ENCODE data around the gene BCAN. TPM values are rescaled to one million over a fixed set of nuclear protein-coding genes. Genes with fewer than 3 reads are reported as not detected.
A peak's percentile ranks its signal among the peaks of the same experiment; 100 is the strongest.
"Not testable (repeated sequence)": the region's sequence is repeated elsewhere in the genome, so short reads cannot be mapped to it uniquely, and the experiment has no call there.

Gene BCAN
- total RNA-seq, 1 experiment from 2014 or later: 43.7 TPM

DNA sequence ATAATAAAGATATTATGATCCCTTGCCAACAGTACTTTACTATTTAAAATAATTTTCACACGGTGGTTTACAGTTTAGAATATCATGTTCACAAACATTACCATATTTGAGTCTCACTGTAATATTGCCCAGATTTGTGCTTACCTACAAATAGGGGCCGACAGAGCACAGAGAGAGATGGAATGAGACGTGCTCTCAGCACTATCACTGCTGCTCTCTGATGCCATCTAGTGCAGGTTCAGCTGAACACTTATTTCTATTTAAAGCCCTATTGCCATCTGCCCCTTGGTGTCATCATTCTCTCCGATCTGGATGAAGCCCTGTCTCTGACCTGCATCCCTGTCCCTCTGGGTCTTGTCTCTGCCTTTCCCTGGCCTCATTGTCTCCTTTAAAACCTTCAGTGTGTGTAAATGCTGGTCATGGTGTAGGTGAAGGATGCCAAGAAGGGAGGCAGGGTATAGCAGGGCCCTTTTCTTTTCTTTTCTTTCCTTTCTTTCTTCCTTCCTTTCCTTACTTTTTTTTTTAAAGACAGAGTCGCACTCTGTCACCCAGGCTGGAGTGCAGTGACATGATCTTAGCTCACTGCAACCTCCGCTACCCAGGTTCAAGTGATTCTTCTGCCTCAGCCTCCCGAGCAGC is 33.8 kb upstream of the BCAN start:
- in situ Hi-C loops (cut with HindIII; ENCODE audit: low pct_unique_long_range_greater_than_20kb, low sequenced_read_pairs): no loop called here

DNA sequence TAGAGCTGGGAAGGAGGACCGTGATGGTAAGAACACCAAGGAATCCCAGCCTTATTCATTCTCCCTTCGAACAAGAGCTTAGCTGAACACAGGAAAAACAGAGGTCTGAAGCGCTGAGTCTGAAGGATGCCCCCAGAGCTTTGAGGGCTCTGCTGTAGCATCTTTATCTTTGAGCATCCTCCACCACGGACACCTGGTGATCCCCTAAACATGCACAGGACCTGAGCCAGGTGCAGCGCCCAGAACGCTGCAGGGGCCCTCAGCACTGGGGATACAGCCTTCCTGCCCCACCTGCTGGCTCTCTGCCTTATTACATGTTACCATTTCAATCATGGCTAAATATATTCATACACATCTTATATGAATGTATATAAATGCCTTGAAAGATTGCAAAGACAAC is 32.9 kb upstream of the BCAN start:
- in situ Hi-C loops (cut with HindIII; ENCODE audit: low pct_unique_long_range_greater_than_20kb, low sequenced_read_pairs): no loop called here
- DNase-seq (ENCODE audit: low read depth, low spot score): peak; percentile 53

More for the DNA sequence above, 33.8 kb upstream of the BCAN start:
- peak; percentile 85 for DNase-seq (ENCODE audit: low read depth, low spot score)

DNA sequence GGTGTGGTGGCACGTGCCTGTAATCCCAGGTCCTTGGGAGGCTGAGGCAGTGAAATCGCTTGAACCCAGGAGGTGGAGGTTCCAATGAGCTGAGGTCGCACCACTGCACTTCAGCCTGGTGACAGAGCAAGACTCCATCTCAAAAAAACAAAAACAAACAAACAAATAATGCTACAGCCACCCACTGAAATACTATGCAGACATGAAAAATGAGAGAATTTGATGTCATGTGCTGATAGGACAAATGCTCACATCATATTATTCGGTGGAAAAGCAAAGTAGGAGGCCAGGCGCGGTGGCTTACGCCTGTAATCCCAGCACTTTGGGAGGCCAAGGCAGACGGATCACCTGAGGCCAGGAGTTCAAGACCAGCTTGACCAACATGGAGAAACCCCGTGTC is 31.8 kb upstream of the BCAN start:
- DNase-seq (ENCODE audit: low read depth, low spot score); in situ Hi-C loops (cut with HindIII; ENCODE audit: low pct_unique_long_range_greater_than_20kb, low sequenced_read_pairs): not testable (repeated sequence)

DNA sequence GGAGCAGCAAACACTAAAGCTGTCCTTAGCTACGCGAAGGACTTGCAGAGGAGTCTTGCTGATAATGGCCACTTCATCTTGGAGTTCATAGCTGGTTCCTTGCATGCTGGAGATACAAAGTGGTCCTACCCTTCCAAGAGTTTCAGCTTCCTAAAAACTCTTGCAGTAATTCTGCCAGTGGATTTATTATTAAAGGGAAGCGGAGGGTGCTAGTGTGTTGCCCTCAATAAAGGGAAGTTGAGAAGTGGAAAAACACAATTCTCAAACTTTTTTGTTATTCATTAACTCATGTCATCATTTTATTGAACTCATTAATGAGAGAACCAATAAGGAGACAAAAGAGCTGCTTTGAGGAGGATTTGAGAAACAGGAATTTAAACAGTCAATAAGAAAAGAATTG is 29.3 kb upstream of the BCAN start:
- in situ Hi-C loops (cut with HindIII; ENCODE audit: low pct_unique_long_range_greater_than_20kb, low sequenced_read_pairs): no loop called here
- DNase-seq (ENCODE audit: low read depth, low spot score): no peak

DNA sequence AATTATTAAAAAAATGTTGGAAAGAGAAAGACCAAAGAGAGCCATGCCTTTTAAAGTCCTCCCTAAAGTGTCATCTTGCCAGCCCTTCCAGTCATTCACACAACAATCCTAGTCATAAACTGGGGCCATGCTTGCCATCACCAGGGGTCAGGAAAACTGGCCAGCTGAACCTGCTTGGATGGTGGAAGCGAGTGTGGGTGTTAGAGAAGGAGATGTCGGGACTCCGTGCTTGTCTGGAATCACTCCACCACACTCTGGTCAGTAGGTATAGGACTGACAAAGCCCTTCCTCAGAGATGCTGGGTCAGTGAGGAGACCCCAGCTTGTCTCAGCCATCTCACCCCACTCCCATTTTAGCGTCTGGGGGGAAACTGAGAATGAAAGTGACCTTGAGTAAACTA is 26.0 kb upstream of the BCAN start:
- in situ Hi-C loops (cut with HindIII; ENCODE audit: low pct_unique_long_range_greater_than_20kb, low sequenced_read_pairs): no loop called here

DNA sequence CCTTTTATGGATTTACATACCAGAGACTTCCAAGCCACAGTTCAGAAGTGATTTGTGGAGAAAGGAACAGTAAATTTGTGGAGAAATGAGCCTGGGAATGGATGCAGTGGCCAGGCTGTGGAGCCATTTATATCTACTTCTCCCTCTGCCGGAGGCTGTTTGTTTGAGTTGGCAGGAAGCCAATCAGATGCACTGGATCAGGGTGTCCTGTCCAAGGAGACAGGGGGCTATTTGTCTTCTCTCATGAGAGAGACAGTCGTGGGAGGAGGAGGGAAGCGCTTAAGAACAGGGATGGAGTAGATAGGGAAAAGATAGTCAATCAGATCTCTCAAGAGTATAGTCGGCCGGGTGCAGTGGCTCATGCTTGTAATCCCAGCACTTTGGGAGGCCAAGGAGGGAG is 25.5 kb upstream of the BCAN start:
- in situ Hi-C loops (cut with HindIII; ENCODE audit: low pct_unique_long_range_greater_than_20kb, low sequenced_read_pairs): no loop called here
- peak; percentile 97 for DNase-seq (ENCODE audit: low read depth, low spot score)

More for the DNA sequence above, 26.0 kb upstream of the BCAN start:
- no peak for DNase-seq (ENCODE audit: low read depth, low spot score)

DNA sequence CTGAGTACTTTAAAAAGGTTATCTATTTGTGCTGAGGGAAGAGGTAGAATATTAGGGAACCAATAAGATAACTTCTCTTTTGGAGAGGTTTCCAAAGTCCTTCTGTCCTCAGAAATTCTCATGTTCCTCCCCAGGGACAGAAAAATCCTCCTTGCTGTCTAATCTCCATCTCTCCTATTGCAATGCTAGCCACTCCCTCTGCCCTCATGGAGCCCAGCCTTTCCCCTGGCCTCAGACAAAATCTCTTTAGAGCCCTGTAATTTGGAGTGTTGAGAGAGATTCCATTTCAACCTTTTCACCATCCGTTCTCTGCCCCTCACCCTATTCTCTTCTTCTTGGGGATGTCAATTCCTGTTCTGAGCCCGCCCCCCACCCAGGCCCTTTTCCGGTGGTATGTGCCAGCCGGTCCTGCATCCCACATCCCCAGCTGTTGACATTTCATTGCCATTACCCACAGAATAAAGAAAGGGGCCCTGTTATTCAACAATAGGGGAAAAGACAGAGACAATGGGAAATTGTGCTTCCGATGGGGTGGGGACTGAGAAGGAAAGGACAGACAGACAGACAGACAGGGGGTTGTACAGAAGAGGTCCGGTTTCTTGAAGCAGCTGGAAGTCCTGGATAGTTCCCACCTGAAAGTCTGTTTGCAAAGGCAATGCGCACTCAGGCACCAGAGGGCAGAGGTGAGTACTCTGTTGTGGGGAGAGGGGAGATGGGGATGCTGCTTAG is 22.9 kb upstream of the BCAN start, which contains the start of gene HAPLN2:
HAPLN2 (plus strand) TSS at position 563 of the 729 bp plus-strand sequence. CDS start 4,076 bp downstream, outside the sequence.
- in situ Hi-C loops (cut with HindIII; ENCODE audit: low pct_unique_long_range_greater_than_20kb, low sequenced_read_pairs): no loop called here
- DNase-seq (ENCODE audit: low read depth, low spot score): peak; percentile 51

DNA sequence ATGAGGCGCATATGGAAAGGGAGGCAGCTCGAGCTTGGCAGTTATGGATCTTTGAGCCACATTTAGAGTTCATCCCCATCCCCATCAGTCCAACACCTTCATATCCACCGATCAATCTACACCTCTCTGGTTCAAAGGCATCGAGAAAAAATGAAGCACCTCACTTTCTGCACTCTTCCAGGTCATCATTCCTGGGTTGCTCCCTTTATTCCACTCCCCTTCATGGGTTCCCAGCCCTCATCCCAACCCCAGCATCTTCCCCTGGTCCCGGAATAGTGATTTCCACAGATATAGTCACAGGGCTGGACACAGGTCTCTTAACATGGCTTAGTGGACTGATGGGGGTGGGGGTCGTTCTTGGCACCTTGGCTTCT is 22.3 kb upstream of the BCAN start:
- in situ Hi-C loops (cut with HindIII; ENCODE audit: low pct_unique_long_range_greater_than_20kb, low sequenced_read_pairs): no loop called here
- no peak for DNase-seq (ENCODE audit: low read depth, low spot score)

DNA sequence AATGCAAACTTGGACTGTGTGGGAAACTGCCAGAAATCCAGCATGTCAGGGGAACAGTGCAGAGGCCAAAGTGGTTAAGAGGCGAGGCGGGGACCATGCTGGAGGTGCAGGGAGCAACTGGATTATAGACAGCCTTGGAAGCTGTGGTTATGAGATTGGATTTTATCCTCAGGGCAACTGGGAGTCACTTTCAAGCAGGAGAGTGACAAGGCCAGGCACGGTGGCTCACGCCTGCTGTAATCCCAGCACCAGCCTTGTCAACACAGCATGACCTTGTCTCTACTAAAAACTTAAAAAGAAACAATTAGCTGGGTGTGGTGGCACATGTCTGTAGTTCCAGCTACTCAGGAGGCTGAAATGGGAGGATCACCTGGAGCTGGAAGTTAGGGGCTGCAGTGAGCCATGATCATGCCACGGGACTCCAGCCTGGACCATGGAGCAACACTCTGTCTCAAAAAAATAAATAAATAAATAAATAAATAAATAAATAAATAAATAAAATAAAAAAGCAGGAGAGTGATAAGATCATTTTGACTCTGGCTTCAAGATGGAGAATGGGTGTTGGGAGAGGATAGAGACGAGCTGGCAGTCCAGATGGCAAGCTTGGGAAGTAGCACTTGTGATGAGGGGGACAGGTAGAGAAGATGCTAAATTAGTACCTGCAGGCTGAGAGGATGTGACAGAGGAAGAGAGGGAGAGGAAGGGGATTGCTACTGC is 19.2 kb upstream of the BCAN start:
- in situ Hi-C loops (cut with HindIII; ENCODE audit: low pct_unique_long_range_greater_than_20kb, low sequenced_read_pairs): no loop called here
- no peak for DNase-seq (ENCODE audit: low read depth, low spot score)

DNA sequence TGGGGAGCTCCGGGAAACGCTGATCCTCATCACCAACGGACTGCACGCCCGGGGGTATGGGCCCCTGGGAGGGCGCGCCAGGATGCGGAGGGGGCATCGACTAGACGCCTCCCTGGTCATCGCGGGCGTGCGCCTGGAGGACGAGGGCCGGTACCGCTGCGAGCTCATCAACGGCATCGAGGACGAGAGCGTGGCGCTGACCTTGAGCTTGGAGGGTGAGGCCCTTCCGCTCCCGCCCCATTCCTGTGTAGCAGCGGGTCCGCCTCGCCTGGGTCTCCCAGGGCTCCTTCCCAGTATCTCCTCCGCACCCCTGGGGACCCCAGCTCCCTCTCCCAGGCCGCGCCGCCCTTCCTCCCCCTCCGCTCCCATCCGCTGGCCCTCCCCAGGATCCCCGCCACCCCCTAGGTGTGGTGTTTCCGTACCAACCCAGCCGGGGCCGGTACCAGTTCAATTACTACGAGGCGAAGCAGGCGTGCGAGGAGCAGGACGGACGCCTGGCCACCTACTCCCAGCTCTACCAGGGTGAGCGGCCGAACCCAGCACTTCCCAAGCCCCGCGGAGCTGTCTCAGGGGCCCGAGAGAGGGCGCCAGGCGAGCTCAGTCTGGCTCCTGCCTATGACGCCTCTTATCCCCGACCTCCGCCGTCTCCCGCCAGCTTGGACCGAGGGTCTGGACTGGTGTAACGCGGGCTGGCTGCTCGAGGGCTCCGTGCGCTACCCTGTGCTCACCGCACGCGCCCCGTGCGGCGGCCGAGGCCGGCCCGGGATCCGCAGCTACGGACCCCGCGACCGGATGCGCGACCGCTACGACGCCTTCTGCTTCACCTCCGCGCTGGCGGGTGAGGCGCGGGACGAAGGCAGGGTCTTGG is 17.7 kb upstream of the BCAN start:
- peak; percentile 70 for DNase-seq (ENCODE audit: low read depth, low spot score)
- in situ Hi-C loops (cut with HindIII; ENCODE audit: low pct_unique_long_range_greater_than_20kb, low sequenced_read_pairs): no loop called here

DNA sequence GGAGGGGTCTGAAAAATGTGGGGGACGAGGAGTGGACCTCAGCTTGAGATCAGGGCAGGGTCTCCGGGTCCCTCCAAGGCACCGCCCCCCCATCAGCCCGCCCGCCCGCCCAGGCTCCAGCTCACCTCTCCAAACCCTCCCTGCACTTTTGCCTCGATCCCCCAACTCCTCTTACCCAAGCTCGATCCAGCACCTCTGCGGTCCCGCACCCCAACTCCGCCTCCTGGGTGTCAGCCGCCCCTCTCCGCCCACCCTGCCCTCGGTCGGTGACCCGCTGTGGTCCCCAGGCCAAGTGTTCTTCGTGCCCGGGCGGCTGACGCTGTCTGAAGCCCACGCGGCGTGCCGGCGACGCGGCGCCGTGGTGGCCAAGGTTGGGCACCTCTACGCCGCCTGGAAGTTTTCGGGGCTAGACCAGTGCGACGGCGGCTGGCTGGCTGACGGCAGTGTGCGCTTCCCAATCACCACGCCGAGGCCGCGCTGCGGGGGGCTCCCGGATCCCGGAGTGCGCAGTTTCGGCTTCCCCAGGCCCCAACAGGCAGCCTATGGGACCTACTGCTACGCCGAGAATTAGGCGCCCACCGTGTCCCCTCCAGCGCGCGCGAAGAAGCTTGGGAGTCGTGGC is 17.0 kb upstream of the BCAN start:
- in situ Hi-C loops (cut with HindIII; ENCODE audit: low pct_unique_long_range_greater_than_20kb, low sequenced_read_pairs): no loop called here
- DNase-seq (ENCODE audit: low read depth, low spot score): no peak

DNA sequence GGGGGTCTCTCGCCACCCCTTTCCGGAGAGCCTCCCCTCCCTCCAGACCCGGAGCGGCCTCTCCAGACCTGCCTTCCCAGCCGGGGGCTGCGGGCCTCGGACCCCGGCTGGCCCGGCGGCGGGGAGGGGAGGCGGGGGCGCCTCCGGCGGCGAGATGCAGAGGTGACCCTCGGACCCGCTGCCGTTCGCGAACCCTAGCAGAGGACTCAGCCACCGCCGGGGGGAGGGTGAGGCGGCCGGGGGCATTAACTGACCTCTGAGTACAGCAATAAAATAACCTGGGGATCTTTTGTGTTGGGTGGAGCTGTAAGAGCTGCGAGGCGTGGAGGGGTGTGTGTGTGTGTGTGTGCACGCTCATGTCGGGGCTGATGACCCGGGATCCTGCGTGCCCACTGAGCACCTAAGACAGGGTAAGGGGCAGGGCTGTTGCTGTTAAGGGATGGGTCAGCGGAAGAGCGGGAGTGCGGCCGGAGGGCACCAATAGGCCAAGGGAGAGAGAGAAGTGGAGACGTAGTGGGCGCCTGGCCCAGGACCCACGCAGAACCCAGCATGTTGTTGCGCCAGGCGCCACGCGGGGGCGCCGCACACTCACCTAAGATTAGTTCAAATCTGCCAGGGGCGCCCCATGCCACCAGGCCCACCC is 16.4 kb upstream of the BCAN start:
- in situ Hi-C loops (cut with HindIII; ENCODE audit: low pct_unique_long_range_greater_than_20kb, low sequenced_read_pairs): no loop called here
- peak; percentile 58 for DNase-seq (ENCODE audit: low read depth, low spot score)

DNA sequence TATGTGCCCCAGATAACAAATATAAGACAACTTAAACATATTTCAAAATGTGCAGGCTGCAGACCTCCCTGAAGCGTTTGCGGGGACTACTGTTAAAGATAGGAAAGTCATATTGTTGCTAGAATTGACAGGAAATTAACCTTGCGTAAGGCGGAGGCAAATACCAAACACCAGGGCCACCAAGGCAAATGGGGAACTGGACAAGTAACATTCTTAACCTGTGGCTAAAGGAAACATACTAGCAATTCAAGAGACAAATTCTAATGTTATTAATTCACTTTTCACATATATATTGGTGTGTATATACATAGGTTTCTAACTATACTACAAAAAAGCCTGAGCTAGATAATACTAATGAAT is 15.9 kb upstream of the BCAN start:
- no peak for DNase-seq (ENCODE audit: low read depth, low spot score)
- in situ Hi-C loops (cut with HindIII; ENCODE audit: low pct_unique_long_range_greater_than_20kb, low sequenced_read_pairs): no loop called here

DNA sequence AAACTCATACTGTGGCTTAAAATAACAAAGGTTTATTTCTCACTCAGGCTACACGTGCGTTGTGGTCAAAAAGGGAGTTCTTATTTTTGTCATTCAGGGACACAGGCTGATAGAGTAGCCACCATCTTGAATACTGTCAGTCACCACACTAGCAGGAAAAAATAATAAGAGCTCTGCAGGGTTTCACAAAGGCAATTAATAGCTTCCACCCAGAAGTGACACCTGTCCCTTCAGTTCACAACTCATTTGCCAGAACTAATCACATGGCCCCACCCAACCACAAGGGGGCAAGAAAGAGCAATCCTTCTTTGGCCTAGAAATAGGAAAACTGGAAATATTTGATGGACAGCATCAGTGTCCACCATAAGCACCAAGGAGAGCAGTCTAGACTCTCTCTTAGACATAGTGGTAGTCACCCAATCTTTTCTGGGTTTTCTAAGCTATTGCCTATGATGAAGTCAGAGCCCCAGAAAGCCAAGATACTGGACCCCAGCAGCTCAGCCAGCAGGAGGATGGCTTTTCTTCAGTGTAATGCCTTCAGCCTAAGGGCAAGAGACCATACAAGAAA is 14.5 kb upstream of the BCAN start:
- in situ Hi-C loops (cut with HindIII; ENCODE audit: low pct_unique_long_range_greater_than_20kb, low sequenced_read_pairs): no loop called here
- DNase-seq (ENCODE audit: low read depth, low spot score): peak; percentile 81

DNA sequence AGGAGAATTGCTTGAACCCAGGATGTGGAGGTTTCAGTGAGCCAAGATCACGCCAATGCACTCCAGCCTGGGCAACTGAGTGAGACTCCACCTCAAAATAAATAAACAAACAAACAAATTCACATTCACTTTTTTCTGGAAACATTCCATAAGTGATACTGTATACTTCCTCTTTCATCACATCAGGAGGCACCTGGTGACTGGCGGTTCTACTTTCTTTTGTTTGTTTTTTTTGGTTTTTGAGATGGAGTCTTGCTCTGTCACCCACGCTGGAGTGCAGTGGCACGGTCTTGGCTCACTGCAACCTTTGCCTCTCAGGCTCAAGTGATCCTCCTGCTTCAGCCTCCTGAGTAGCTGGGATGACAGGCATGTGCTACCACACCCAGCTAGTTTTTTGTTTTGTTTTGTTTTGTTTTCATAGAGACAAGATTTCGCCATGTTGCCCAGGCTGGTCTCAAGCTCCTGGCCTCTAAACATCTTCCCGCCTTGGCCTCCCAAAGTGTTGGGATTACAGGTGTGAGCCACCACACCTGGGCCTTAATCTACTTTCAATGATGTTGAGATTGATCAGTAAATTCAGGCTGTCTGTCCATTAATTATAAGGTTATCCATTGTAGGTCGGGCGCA is 12.0 kb upstream of the BCAN start:
- in situ Hi-C loops (cut with HindIII; ENCODE audit: low pct_unique_long_range_greater_than_20kb, low sequenced_read_pairs): no loop called here
- DNase-seq (ENCODE audit: low read depth, low spot score): no peak

DNA sequence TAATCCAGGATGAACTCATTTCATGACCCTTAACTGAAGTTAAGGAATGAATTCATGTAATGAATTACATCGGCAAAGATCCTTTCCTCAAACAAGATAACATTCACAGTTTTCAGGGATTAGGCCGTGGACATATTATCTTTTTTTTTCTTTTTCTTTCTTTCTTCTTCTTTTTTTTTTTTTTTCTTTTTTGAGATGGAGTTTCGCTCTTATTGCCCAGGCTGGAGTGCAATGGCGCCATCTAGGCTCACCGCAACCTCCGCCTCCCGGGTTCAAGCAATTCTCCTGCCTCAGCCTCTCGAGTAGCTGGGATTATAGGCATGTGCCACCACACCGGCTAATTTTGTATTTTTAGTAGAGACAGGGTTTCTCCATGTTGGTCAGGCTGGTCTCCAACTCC is 10.8 kb upstream of the BCAN start:
- in situ Hi-C loops (cut with HindIII; ENCODE audit: low pct_unique_long_range_greater_than_20kb, low sequenced_read_pairs); DNase-seq (ENCODE audit: low read depth, low spot score): not testable (repeated sequence)

All from SK-MEL-5 (cell line).